Measurements from ENCODE around the gene IRF2BPL.

DNA sequence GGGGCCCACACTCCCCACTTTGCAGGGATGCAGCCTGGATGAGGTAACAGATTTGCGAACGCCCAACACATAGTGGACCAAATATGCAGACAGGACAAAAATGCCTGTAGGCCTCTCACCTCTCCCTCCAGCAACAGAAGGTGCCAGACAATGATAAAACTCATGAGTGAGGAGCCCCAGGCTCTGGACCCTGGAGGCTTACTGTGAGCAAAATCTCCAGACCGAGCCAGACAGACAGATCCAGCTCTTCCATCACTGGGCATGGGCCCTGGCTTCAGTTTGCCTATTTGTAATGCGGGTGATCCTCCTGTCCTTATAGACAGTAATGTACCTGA is 42.3 kb downstream of the IRF2BPL start:
- no peak for TF ChIP-seq CTCF (optimal IDR thresholded peaks at IDR 0.05 in 1 of 3, IDR thresholded peaks at IDR 0.05 in 1 of 3, conservative IDR thresholded peaks at IDR 0.05 in 1 of 3; ENCODE audit: extremely low read depth in 1 of 3, insufficient read depth in 2 of 3, low read length in 3 of 3)
- no peak for TF ChIP-seq EZH2 (IDR thresholded peaks at IDR 0.05; ENCODE audit: low read length)
